ENCODE data around the gene MAMSTR. TPM values are rescaled to one million over a fixed set of nuclear protein-coding genes. Genes with fewer than 3 reads are reported as not detected.

The MAMSTR gene
- total RNA-seq, 1 donor from 2014 or later: 0.62 TPM

Other genes starting within 250 kb of the MAMSTR start
- 9.5 TPM for gene LMTK3, start 207.9 kb downstream of the MAMSTR start, total RNA-seq
- gene SULT2B1, start 167.6 kb downstream of the MAMSTR start, total RNA-seq: not detected
- not detected for gene SPACA4, start 113.0 kb downstream of the MAMSTR start, total RNA-seq
- 0.47 TPM for gene FAM83E, start 104.6 kb downstream of the MAMSTR start, total RNA-seq
- gene RPL18, start 100.5 kb downstream of the MAMSTR start, total RNA-seq: 1,447 TPM
- gene SPHK2, start 100.2 kb downstream of the MAMSTR start, total RNA-seq: 7.2 TPM
- gene DBP, start 82.3 kb downstream of the MAMSTR start, total RNA-seq: 4.8 TPM
- 9.8 TPM for gene CA11, start 73.5 kb downstream of the MAMSTR start, total RNA-seq
- gene NTN5, start 46.7 kb downstream of the MAMSTR start, total RNA-seq: not detected
- gene FUT2, start 23.8 kb downstream of the MAMSTR start, total RNA-seq: not detected
- 3.3 TPM for gene RASIP1, start 20.9 kb upstream of the MAMSTR start, total RNA-seq
- 0.16 TPM for gene IZUMO1, start 27.2 kb upstream of the MAMSTR start, total RNA-seq
- gene FUT1, start 32.9 kb upstream of the MAMSTR start, total RNA-seq: 0.47 TPM
- not detected for gene FGF21, start 35.8 kb upstream of the MAMSTR start, total RNA-seq
- 12.5 TPM for gene BCAT2, start 91.3 kb upstream of the MAMSTR start, total RNA-seq
- 2.5 TPM for gene HSD17B14, start 116.8 kb upstream of the MAMSTR start, total RNA-seq
- gene PLEKHA4, start 148.9 kb upstream of the MAMSTR start, total RNA-seq: 0.31 TPM
- gene PPP1R15A, start 152.7 kb upstream of the MAMSTR start, total RNA-seq: 24.6 TPM
- gene TULP2, start 179.0 kb upstream of the MAMSTR start, total RNA-seq: not detected
- gene NUCB1, start 180.6 kb upstream of the MAMSTR start, total RNA-seq: 42.6 TPM
- gene DHDH, start 214.0 kb upstream of the MAMSTR start, total RNA-seq: not detected
- 12.5 TPM for gene BAX, start 235.2 kb upstream of the MAMSTR start, total RNA-seq
- 677 TPM for gene FTL, start 245.6 kb upstream of the MAMSTR start, total RNA-seq

Data from occipital lobe (tissue), 1 donor.